A549 (cell line): Measurements from ENCODE around the gene HLA-DMA.

Experiments
- CBX2 ChIP-seq: fragments of 200-600 bp; sonication (generic); IDR thresholded peaks from 2 replicates; pipeline ENCODE4 v1.6.1; 2016; ENCODE audit warnings: low read depth, mild to moderate bottlenecking, borderline replicate concordance
- CEBPB ChIP-seq, 2 experiments: fragments of >200 bp in 1 of 2; sonication (Bioruptor Twin) in 1 of 2; formaldehyde crosslinking in 1 of 2; IDR thresholded peaks; 2 replicates each; pipeline ENCODE4 v1.6.1; 2012 to 2016
- CHD2 ChIP-seq: fragments of 150-350 bp; IDR thresholded peaks from 2 replicates; pipeline ENCODE4 v1.6.1; 2014; ENCODE audit warnings: low read length; ENCODE audit not compliant: partially characterized antibody
- CTCF ChIP-seq: fragments of >200 bp; sonication (Bioruptor Twin); formaldehyde crosslinking; IDR thresholded peaks from 3 replicates; pipeline ENCODE4 v1.5.1; 2016
- EP300 ChIP-seq, 2 experiments: fragments of >200 bp; sonication (Bioruptor Twin); formaldehyde crosslinking; IDR thresholded peaks; 2 replicates in 1 of 2; 3 replicates in 1 of 2; pipeline ENCODE4 v1.6.1; 2016 to 2017
- FOSL2 ChIP-seq, 2 experiments: fragments of 450-650 bp in 1 of 2; fragments of >200 bp in 1 of 2; sonication (Bioruptor Twin) in 1 of 2; formaldehyde crosslinking; IDR thresholded peaks; 2 replicates each; pipeline versions ENCODE4 v1.5.0 to v1.6.1; 2016 to 2020; ENCODE audit warnings: mild to moderate bottlenecking in 1 of 2, moderate library complexity in 1 of 2
- HOXB13 ChIP-seq: fragments of 250-450 bp; sonication (Bioruptor Pico); IDR thresholded peaks from 2 replicates; pipeline ENCODE4 v1.5.0; 2020; ENCODE audit warnings: low read depth, mild to moderate bottlenecking, moderate library complexity
- HOXB5 ChIP-seq: fragments of 250-450 bp; sonication (Bioruptor Pico); IDR thresholded peaks from 2 replicates; pipeline ENCODE4 v1.5.0; 2020; ENCODE audit warnings: mild to moderate bottlenecking, moderate library complexity
- NR3C1 ChIP-seq: fragments of >200 bp; sonication (Bioruptor Twin); formaldehyde crosslinking; IDR thresholded peaks from 3 replicates; pipeline ENCODE4 v1.6.1; 2017
- POLR2A ChIP-seq: IDR thresholded peaks from 2 replicates; pipeline ENCODE4 v1.6.1; 2012; ENCODE audit warnings: mild to moderate bottlenecking, low read length
- RARB ChIP-seq: fragments of 250-450 bp; sonication (Bioruptor Pico); IDR thresholded peaks from 2 replicates; pipeline ENCODE4 v1.8.0; 2021; ENCODE audit warnings: mild to moderate bottlenecking, moderate library complexity
- REST ChIP-seq: fragments of 200-600 bp; sonication (generic); IDR thresholded peaks from 2 replicates; pipeline ENCODE4 v1.6.1; 2016; ENCODE audit warnings: antibody characterized with exemption, mild to moderate bottlenecking, moderate library complexity
- SREBF2 ChIP-seq: fragments of 450-650 bp; IDR thresholded peaks from 2 replicates; pipeline ENCODE4 v1.6.1; 2014; ENCODE audit warnings: mild to moderate bottlenecking, moderate library complexity
- USF2 ChIP-seq: fragments of 450-650 bp; IDR thresholded peaks from 2 replicates; pipeline ENCODE4 v1.6.1; 2014; ENCODE audit warnings: antibody characterized with exemption

- TF ChIP-seq CTCF, result peak; percentile 62
- TF ChIP-seq USF2, result no peak
- no peak for TF ChIP-seq RARB
- TF ChIP-seq POLR2A, result no peak
- TF ChIP-seq EP300 (IDR thresholded peaks at IDR 0.05), result no peak
- no peak for TF ChIP-seq NR3C1
- TF ChIP-seq SREBF2, result no peak
- TF ChIP-seq HOXB5 (CRISPR knock-in tag), result no peak
- TF ChIP-seq FOSL2 (IDR thresholded peaks at IDR 0.05), result no peak
- TF ChIP-seq FOSL2 (CRISPR knock-in tag; IDR thresholded peaks at IDR 0.05), result no peak
- no peak for TF ChIP-seq HOXB13 (CRISPR knock-in tag)
- TF ChIP-seq REST, result no peak
- no peak for TF ChIP-seq CBX2
- no peak for TF ChIP-seq CEBPB (IDR thresholded peaks at IDR 0.05)
- TF ChIP-seq CHD2, result no peak
Measured at GRCh38 chr6:32967151-32968091, 14.5 kb upstream of the HLA-DMA start.
